ENCODE measurements around the gene KIF6. TPM values are rescaled to one million over a fixed set of nuclear protein-coding genes. Genes with fewer than 3 reads are reported as not detected.
"Not testable (repeated sequence)": the region's sequence is repeated elsewhere in the genome, so short reads cannot be mapped to it uniquely, and the experiment has no call there.

KIF6 gene
- total RNA-seq, 2 experiments from 2014 or later: 0.31 TPM; not detected in 1

- intact Hi-C loops (cut with micrococcal nuclease): no loop called here
These were observed 437.6 kb downstream of the KIF6 start for GRCh38 chr6:39287601-39288000.

GRCh38 chr6:39286596-39286995 lies 438.6 kb downstream of the KIF6 start:
- H3K4me1 Mint-ChIP-seq (ENCODE audit: low read depth); H3K27me3 Mint-ChIP-seq; H3K4me3 Mint-ChIP-seq; H3K9me3 Mint-ChIP-seq; DNase-seq; H3K27ac Mint-ChIP-seq; POLR2A ChIA-PET; H3K36me3 Mint-ChIP-seq; intact Hi-C loops (cut with micrococcal nuclease): not testable (repeated sequence)
- CTCF ChIA-PET: interaction anchor here (1.8 kb wide), 1 partner anchor 23 kb away, joined by 6 read pairs; no protein-coding TSS in a partner anchor

More at GRCh38 chr6:39287601-39288000, 437.6 kb downstream of the KIF6 start:
- ChIA-PET CTCF (interaction anchor here (1.0 kb wide), 1 partner anchor 121 kb away, joined by 3 read pairs; no protein-coding TSS in a partner anchor), POLR2A (no interaction called here)
- Mint-ChIP-seq H3K27ac (no peak overlapping the region), H3K9me3 (no peaks in the 10 kb centered on the region), H3K27me3 (peaks cover 5% of the 10 kb centered on the region), H3K36me3 (no peaks in the 10 kb centered on the region), H3K4me3 (no peak overlapping the region), H3K4me1 (ENCODE audit: low read depth) (no peaks in the 10 kb centered on the region)
- no peak for DNase-seq

- intact Hi-C loops (cut with micrococcal nuclease): no loop called here
- POLR2A ChIA-PET: no interaction called here
- DNase-seq: no peak
- no peak overlapping the region for H3K27ac Mint-ChIP-seq
- no peaks in the 10 kb centered on the region for H3K36me3 Mint-ChIP-seq
- H3K4me3 Mint-ChIP-seq: no peak overlapping the region
- H3K9me3 Mint-ChIP-seq: no peaks in the 10 kb centered on the region
- H3K27me3 Mint-ChIP-seq: peaks cover 7% of the 10 kb centered on the region
- CTCF ChIA-PET: interaction anchor here (1.2 kb wide), 1 partner anchor 28 kb away, joined by 4 read pairs; no protein-coding TSS in a partner anchor
- peaks cover 2% of the 10 kb centered on the region for H3K4me1 Mint-ChIP-seq (ENCODE audit: low read depth)
These were observed 442.4 kb downstream of the KIF6 start for GRCh38 chr6:39282774-39283173.

GRCh38 chr6:39281312-39281980 lies 443.8 kb downstream of the KIF6 start:
- POLR2A ChIA-PET: no interaction called here
- peaks cover 7% of the 10 kb centered on the region for H3K27me3 Mint-ChIP-seq
- H3K36me3 Mint-ChIP-seq: no peaks in the 10 kb centered on the region
- peaks cover 2% of the 10 kb centered on the region for H3K4me1 Mint-ChIP-seq (ENCODE audit: low read depth)
- CTCF ChIA-PET: no interaction called here
- intact Hi-C loops (cut with micrococcal nuclease): no loop called here
- H3K27ac Mint-ChIP-seq: no peak overlapping the region
- no peaks in the 10 kb centered on the region for H3K9me3 Mint-ChIP-seq
- DNase-seq: no peak
- no peak overlapping the region for H3K4me3 Mint-ChIP-seq

- CTCF ChIA-PET: no interaction called here
- intact Hi-C loops (cut with micrococcal nuclease): no loop called here
- Mint-ChIP-seq H3K36me3 (no peaks in the 10 kb centered on the region), H3K4me3 (no peak overlapping the region), H3K4me1 (ENCODE audit: low read depth) (peaks cover 2% of the 10 kb centered on the region), H3K9me3 (no peaks in the 10 kb centered on the region), H3K27me3 (peaks cover 4% of the 10 kb centered on the region), H3K27ac (no peak overlapping the region)
- POLR2A ChIA-PET: no interaction called here
- no peak for DNase-seq
These were observed 444.9 kb downstream of the KIF6 start for GRCh38 chr6:39280247-39280731.

Other genes with a start within 250 kb of the KIF6 start
- not detected for gene DAAM2, start 67.0 kb upstream of the KIF6 start, total RNA-seq
- under 1 TPM; 0.51 to 0.76 TPM for gene MOCS1, start 209.1 kb upstream of the KIF6 start, total RNA-seq